Measurements from ENCODE around the gene METTL26. TPM values are rescaled to one million over a fixed set of nuclear protein-coding genes. Genes with fewer than 3 reads are reported as not detected.

METTL26 gene
- total RNA-seq, 1 donor: 51.8 TPM

DNA sequence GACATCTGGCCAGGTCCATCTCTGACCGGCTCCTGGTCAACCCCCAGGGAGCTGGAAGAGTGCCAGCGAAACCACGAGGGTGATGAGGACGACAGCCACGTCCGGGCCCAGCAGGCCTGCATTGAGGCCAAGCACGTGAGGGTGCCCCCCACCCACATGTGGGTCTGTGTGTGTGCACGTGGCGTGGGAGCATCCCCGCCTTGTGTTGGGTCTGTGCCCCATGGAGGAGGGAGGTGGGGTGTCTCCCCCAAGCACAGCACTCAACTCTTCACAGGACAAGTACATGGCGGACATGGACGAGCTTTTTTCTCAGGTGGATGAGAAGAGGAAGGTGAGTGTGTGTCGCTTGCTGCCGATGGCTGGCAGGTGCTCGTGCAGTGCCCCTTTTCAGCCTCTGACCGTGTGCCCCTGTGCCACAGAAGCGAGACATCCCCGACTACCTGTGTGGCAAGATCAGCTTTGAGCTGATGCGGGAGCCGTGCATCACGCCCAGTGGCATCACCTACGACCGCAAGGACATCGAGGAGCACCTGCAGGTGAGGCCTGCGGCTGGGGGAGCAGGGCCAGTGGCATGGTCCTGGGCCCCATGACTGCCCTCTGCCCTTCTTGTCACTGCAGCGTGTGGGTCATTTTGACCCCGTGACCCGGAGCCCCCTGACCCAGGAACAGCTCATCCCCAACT is 45.8 kb upstream of the METTL26 start:
- DNase-seq (ENCODE audit: low read depth): peak; percentile 24
- H3K4me3 ChIP-seq (ENCODE audit: low read depth, low read length): peak overlapping the region; percentile 79
- TF ChIP-seq, protein P1, sequence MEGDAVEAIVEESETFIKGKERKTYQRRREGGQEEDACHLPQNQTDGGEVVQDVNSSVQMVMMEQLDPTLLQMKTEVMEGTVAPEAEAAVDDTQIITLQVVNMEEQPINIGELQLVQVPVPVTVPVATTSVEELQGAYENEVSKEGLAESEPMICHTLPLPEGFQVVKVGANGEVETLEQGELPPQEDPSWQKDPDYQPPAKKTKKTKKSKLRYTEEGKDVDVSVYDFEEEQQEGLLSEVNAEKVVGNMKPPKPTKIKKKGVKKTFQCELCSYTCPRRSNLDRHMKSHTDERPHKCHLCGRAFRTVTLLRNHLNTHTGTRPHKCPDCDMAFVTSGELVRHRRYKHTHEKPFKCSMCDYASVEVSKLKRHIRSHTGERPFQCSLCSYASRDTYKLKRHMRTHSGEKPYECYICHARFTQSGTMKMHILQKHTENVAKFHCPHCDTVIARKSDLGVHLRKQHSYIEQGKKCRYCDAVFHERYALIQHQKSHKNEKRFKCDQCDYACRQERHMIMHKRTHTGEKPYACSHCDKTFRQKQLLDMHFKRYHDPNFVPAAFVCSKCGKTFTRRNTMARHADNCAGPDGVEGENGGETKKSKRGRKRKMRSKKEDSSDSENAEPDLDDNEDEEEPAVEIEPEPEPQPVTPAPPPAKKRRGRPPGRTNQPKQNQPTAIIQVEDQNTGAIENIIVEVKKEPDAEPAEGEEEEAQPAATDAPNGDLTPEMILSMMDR (IDR thresholded peaks at IDR 0.05; ENCODE audit: insufficient read depth, low read depth, low read length): no peak

DNA sequence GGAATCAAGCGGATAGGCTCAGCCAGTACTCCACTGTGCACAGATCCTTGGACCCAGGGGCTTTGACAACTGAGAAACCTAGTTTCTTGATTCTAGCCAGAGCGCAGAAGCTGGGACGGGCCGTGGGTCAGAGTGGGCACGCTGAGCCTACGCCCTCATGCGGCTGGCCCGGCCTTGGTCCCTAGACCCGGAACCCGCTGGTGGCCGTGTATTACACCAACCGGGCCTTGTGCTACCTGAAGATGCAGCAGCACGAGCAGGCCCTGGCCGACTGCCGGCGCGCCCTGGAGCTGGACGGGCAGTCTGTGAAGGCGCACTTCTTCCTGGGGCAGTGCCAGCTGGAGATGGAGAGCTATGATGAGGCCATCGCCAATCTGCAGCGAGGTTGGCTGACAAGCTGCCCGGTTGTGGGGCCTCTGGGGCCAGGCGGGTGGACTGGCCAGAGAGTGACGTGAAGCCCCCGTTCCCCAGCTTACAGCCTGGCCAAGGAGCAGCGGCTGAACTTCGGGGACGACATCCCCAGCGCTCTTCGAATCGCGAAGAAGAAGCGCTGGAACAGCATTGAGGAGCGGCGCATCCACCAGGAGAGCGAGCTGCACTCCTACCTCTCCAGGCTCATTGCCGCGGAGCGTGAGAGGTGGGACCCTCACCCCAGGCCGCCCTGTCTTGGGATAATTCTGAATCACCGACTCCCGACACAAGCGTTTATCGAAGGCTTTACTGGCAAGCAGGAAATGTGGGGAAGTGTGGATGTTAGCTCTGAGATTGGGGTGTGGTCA is 45.1 kb upstream of the METTL26 start:
- TF ChIP-seq, protein P1 (IDR thresholded peaks at IDR 0.05; ENCODE audit: insufficient read depth, low read depth, low read length): peak; percentile 21
- peak; percentile 42 for DNase-seq (ENCODE audit: low read depth)
- peak overlapping the region; percentile 79 for H3K4me3 ChIP-seq (ENCODE audit: low read depth, low read length)

DNA sequence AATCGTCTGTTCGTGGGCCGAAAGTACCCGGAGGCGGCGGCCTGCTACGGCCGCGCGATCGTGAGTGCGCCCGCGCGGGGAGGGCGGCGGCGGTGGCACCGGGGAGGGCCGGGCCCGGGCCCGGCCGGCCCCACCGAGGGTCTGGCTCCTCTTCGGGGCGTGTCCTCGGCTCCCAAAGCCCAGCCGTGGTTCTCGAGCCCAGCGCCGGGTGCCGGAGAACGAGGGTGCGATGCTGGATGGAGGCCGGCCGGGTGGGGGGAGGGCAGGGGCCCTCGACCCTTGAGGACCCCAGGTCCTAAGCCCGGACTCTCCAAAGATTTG is 44.5 kb upstream of the METTL26 start:
- peak overlapping the region; percentile 79 for H3K4me3 ChIP-seq (ENCODE audit: low read depth, low read length)
- TF ChIP-seq, protein P1 (IDR thresholded peaks at IDR 0.05; ENCODE audit: insufficient read depth, low read depth, low read length): no peak
- no peak for DNase-seq (ENCODE audit: low read depth)

DNA sequence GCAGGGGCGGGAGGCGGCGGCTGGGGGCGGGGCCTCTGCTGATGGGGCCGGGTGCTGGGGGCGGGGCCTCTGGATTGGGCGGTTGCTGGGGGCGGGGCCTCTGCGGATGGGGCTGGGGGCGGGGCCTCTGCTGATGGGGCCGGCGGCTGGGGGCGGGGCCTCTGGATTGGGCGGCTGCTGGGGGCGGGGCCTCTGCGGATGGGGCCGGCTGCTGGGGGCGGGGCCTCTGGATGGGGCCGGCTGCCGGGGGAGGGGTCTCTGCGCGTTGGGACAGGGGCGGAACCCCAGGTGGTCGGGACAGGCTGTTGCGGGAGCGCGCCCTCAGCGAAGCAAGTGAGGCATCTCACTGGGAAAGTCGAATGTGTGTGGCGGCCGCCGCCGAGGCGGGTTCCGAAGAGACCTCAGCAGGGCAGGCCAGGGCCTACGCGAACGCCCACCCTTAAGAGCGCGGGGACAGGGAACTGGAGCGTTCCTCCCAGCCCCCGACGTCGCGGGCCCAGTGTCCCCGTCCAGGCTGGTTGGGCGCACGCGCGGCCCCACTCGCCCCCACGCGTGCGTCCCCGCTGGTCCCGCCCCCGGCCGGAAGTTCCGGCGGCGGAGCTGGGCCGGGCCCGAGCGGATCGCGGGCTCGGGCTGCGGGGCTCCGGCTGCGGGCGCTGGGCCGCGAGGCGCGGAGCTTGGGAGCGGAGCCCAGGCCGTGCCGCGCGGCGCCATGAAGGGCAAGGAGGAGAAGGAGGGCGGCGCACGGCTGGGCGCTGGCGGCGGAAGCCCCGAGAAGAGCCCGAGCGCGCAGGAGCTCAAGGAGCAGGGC is 43.9 kb upstream of the METTL26 start, which contains the start of gene STUB1:
Gene STUB1 (plus strand): TSS at position 597 of the 811 bp plus-strand sequence. CDS start 116 bp downstream, at position 713.
- peak; percentile 93 for DNase-seq (ENCODE audit: low read depth)
- TF ChIP-seq, protein P1 (IDR thresholded peaks at IDR 0.05; ENCODE audit: insufficient read depth, low read depth, low read length): no peak
- H3K4me3 ChIP-seq (ENCODE audit: low read depth, low read length): peak within 1 kb of the TSS; percentile 79

DNA sequence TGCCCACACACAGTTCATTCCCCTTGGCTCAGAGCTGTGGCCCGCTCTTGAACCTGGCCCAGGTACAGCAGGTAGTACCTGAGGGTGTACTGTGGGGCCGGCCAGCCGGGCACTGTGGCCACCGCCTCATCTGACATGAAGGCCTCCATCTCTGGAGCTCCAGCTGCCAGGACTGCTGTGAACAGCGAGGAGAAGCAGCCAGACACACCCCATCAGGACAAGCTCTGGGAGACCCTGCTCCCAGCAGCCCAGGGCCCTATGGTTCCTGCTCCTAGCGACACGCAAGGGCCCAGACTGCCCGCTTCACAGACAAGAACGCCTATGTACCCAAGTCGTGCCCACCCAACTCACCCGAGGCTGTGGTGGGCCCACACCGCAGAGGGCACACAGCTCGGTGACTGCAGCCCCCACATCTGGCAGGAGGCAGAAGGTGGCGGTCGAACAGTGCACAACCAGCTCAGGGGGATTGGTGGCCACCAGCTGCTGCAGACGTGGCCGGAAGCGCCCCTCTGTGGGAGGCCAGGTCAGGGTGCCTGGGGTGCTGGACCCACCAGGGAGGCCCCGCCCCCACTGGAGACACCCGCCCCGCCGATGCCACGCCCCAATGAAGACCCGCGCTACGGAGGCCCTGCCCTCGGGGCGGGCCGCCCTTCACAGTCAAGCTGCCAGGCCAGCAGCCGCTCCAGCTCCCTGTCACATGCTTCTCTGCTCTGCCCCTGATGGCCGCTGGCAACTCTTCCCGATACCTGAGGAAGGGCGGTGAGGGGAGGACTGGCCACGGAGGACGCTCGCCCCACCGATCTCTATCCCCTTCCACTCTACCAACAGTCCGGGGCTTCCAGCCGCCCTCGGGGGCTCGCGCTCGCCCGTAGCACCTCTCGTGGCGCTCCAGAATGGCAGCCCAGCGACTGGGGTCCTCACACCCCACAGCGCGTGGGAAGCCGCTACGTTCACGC is 43.0 kb upstream of the METTL26 start:
- peak overlapping the region; percentile 67 for H3K4me3 ChIP-seq (ENCODE audit: low read depth, low read length)
- TF ChIP-seq, protein P1 (IDR thresholded peaks at IDR 0.05; ENCODE audit: insufficient read depth, low read depth, low read length): no peak
- DNase-seq (ENCODE audit: low read depth): peak; percentile 56
